GDM1 (cell line): ENCODE measurements around the gene NHEJ1.

Experiments
- DNase-seq: peaks from one replicate; lab custom pipeline; 2025; lab: John Stamatoyannopoulos, UW

Gene NHEJ1

GRCh38 chr2:219087361-219087760, 73.3 kb downstream of the NHEJ1 start:
- DNase-seq, result no peak

GRCh38 chr2:219086196-219086595, 74.4 kb downstream of the NHEJ1 start:
- DNase-seq, result no peak

- DNase-seq, result no peak
Measured at GRCh38 chr2:219084791-219085190, 75.8 kb downstream of the NHEJ1 start.

- no peak for DNase-seq
Measured at GRCh38 chr2:219082332-219082958, 78.2 kb downstream of the NHEJ1 start.

GRCh38 chr2:219081701-219082331, 78.8 kb downstream of the NHEJ1 start:
- no peak for DNase-seq

GRCh38 chr2:219081096-219081495, 79.5 kb downstream of the NHEJ1 start:
- DNase-seq, result no peak

- no peak for DNase-seq
Measured at GRCh38 chr2:219079417-219079816, 81.2 kb downstream of the NHEJ1 start.

- no peak for DNase-seq
Measured at GRCh38 chr2:219078951-219079350, 81.7 kb downstream of the NHEJ1 start.

- no peak for DNase-seq
Measured at GRCh38 chr2:219078126-219078525, 82.5 kb downstream of the NHEJ1 start.

GRCh38 chr2:219076253-219076652, 84.4 kb downstream of the NHEJ1 start:
- no peak for DNase-seq

- DNase-seq, result peak; percentile 43
Measured at GRCh38 chr2:219073413-219074129, 87.0 kb downstream of the NHEJ1 start.

- no peak for DNase-seq
Measured at GRCh38 chr2:219072741-219073250, 87.8 kb downstream of the NHEJ1 start.

- DNase-seq, result no peak
Measured at GRCh38 chr2:219071131-219071816, 89.3 kb downstream of the NHEJ1 start.

GRCh38 chr2:219065484-219065883, 95.1 kb downstream of the NHEJ1 start:
- no peak for DNase-seq

- no peak for DNase-seq
Measured at GRCh38 chr2:219062081-219062480, 98.5 kb downstream of the NHEJ1 start.

- DNase-seq, result no peak
Measured at GRCh38 chr2:219060821-219061791, 99.5 kb downstream of the NHEJ1 start, which contains the start of gene IHH. IHH (minus strand) TSS chr2:219060921; CDS start chr2:219060467, 454 bp downstream.

GRCh38 chr2:219059725-219060682, 100.6 kb downstream of the NHEJ1 start:
- DNase-seq, result no peak

- no peak for DNase-seq
Measured at GRCh38 chr2:219059375-219059724, 101.3 kb downstream of the NHEJ1 start.

- DNase-seq, result no peak
Measured at GRCh38 chr2:219058541-219059374, 101.9 kb downstream of the NHEJ1 start.
